ENCODE data around the gene RILPL2.
"Not testable (repeated sequence)": the region's sequence is repeated elsewhere in the genome, so short reads cannot be mapped to it uniquely, and the experiment has no call there.

RILPL2 gene

DNA sequence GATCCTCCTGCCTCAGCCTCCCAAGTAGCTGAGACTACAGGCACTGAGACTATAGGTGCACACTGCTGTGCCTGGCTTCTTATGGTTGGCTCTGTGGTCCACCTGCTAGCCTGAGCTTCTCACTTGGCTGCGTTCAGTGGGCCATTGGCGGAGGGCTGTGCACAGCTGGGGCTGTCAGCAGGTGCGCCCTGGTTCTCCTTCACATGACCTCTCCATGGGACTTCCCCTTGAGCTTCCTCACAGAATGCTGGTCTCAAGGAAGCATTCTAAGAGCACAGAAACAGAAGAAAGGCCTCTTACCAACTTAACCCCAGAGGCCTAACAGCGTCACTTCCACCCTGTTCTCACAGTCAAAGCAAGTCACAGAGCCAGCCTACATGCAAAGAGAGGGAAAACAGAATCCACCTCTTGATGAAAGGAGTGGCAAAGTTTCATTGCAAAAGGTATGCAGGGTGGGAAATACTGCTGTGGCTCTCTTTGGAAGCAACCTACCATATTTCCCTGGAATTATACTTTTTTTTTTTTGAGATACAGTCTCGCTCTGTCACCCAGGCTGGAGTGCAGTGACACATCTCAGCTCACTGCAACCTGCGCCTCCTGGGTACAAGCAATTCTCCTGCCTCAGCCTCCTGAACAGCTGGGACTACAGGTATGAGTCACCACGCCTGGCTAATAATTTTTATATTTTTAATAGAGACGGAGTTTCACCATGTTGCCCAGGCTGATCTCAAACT, 9.3 kb downstream of the RILPL2 start:
- TF ChIP-seq, protein P1, sequence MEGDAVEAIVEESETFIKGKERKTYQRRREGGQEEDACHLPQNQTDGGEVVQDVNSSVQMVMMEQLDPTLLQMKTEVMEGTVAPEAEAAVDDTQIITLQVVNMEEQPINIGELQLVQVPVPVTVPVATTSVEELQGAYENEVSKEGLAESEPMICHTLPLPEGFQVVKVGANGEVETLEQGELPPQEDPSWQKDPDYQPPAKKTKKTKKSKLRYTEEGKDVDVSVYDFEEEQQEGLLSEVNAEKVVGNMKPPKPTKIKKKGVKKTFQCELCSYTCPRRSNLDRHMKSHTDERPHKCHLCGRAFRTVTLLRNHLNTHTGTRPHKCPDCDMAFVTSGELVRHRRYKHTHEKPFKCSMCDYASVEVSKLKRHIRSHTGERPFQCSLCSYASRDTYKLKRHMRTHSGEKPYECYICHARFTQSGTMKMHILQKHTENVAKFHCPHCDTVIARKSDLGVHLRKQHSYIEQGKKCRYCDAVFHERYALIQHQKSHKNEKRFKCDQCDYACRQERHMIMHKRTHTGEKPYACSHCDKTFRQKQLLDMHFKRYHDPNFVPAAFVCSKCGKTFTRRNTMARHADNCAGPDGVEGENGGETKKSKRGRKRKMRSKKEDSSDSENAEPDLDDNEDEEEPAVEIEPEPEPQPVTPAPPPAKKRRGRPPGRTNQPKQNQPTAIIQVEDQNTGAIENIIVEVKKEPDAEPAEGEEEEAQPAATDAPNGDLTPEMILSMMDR (IDR thresholded peaks at IDR 0.05; ENCODE audit: borderline replicate concordance, control extremely low read depth, extremely low read depth, insufficient read depth, missing control alignments), result no peak
- in situ Hi-C loops (cut with MboI; ENCODE audit: low sequenced_read_pairs, unreplicated experiment), result no loop called here
- DNase-seq (ENCODE audit: low spot score), result peak; percentile 81

DNA sequence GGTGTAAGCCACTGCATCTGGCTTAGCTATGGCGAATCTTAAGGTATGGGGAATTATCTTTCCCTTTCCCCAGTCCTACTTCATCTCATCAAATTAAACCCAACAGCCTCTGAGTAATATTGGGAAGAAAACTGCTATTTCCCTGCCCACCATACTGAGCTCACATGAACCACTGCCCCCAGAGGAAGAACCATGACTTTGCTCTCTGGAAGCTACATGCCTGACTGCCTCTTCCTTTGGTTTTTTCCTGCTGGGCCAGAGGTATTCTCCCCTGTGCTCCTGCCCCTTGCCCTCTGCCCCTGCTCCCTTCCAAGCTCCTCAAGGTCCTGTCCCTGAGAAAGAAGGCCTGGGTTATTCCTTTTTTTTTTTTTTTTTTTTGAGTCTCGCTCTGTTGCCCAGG, 15.2 kb downstream of the RILPL2 start:
- in situ Hi-C loops (cut with MboI; ENCODE audit: low sequenced_read_pairs, unreplicated experiment), result no loop called here
- DNase-seq (ENCODE audit: low spot score), result no peak
- TF ChIP-seq, protein P1 (IDR thresholded peaks at IDR 0.05; ENCODE audit: borderline replicate concordance, control extremely low read depth, extremely low read depth, insufficient read depth, missing control alignments), result no peak

- no peak for DNase-seq (ENCODE audit: low spot score)
- TF ChIP-seq, protein P1 (IDR thresholded peaks at IDR 0.05; ENCODE audit: borderline replicate concordance, control extremely low read depth, extremely low read depth, insufficient read depth, missing control alignments), result no peak
- in situ Hi-C loops (cut with MboI; ENCODE audit: low sequenced_read_pairs, unreplicated experiment), result no loop called here
Observed at GRCh38 chr12:123410041-123410412, 26.5 kb downstream of the RILPL2 start.

- in situ Hi-C loops (cut with MboI; ENCODE audit: low sequenced_read_pairs, unreplicated experiment); DNase-seq (ENCODE audit: low spot score): not testable (repeated sequence)
Observed at GRCh38 chr12:123409284-123410040, 27.0 kb downstream of the RILPL2 start.

DNA sequence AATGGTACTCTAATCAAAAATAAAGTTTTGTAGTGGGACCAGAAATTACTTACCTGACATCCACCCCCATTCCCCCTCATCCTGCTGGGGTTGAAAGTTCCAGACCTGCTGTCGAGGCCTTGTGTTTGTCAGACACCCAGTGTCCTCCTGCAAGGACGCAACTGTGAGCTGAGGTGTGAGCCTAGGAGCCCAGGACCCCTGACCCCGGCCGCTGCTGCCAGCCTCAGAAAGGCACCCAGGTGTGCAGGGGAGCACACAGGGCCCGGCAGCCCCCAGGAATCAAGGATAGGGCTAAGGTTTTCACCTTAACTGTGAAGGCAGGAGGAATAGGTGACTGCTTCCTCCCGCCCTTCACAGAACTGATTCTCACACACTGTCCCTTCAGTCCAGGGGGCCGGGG, 27.9 kb downstream of the RILPL2 start:
- DNase-seq (ENCODE audit: low spot score); in situ Hi-C loops (cut with MboI; ENCODE audit: low sequenced_read_pairs, unreplicated experiment): not testable (repeated sequence)

DNA sequence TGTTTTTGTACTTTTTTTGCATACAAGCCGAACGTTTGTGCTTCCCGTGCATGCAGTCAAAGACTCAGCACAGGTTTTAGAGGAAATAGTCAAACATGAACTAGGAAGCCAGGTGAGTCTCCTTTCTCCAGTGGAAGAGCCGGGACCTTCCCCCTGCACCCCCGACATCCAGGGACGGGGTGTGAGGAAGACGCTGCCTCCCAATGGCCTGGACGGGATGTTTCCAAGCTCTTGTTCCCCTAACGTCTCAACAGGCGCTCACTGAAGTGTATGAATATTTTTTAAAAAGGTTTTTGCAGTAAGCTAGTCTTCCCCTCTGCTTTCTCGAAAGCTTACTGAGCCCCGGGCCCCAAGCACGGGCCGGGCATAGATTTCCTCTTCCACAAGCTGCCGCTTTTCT, 28.6 kb downstream of the RILPL2 start:
- DNase-seq (ENCODE audit: low spot score); in situ Hi-C loops (cut with MboI; ENCODE audit: low sequenced_read_pairs, unreplicated experiment): not testable (repeated sequence)

DNA sequence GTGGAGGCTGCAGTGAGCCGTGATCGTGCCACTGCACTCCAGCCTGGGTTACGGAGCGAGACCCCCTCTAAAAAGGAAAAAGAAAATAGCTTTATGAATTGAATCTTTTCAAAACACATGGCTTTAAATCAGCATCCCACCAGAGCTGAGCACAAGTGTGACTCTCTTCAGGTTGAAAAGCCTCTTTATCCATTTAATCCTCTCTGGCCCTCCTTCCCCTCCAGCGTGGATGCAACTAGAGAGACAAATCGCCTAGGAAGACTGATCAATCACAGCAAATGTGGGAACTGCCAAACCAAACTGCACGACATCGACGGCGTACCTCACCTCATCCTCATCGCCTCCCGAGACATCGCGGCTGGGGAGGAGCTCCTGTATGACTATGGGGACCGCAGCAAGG, 29.2 kb downstream of the RILPL2 start:
- in situ Hi-C loops (cut with MboI; ENCODE audit: low sequenced_read_pairs, unreplicated experiment); DNase-seq (ENCODE audit: low spot score): not testable (repeated sequence)

DNA sequence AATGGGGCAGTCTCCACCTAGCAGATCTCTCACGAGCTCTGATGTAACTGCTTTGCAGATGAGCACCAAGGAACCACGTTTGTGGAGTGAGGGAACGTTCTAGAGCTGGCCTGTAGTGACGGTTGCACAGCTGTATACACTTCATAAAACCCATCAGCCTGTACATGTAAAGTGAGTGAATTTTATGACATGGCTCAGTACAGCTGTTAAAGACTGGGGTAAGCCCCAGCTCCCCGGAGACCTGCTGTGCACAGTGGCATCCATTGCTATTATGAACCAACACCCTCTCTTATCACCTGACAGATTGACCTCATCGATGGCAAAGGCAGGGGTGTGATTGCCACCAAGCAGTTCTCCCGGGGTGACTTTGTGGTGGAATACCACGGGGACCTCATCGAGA, 31.9 kb downstream of the RILPL2 start:
- in situ Hi-C loops (cut with MboI; ENCODE audit: low sequenced_read_pairs, unreplicated experiment), result no loop called here
- DNase-seq (ENCODE audit: low spot score), result no peak
- TF ChIP-seq, protein P1 (IDR thresholded peaks at IDR 0.05; ENCODE audit: borderline replicate concordance, control extremely low read depth, extremely low read depth, insufficient read depth, missing control alignments), result no peak

Data from GM13976 (cell line).